GM12864 (cell line): ENCODE results near the gene MTUS2.

Experiments used
- DNase-seq: peaks from one replicate; pipeline ENCODE4 v3.0.0-alpha.2; 2011; ENCODE audit warnings: low read depth
- H3K4me3 ChIP-seq: 2 replicates; pipeline ENCODE4 v1.5.1; 2011; ENCODE audit warnings: mild to moderate bottlenecking, low read depth, low read length, control low read depth
- CTCF ChIP-seq: IDR thresholded peaks from 2 replicates; pipeline ENCODE4 v1.5.1; 2011; ENCODE audit warnings: low read depth, mild to moderate bottlenecking, moderate library complexity, low read length, control low read depth, inconsistent platforms; ENCODE audit errors: missing control alignments

MTUS2 gene

GRCh38 chr13:29540799-29541198 lies 720.7 kb downstream of the MTUS2 start:
- DNase-seq = no peak
- H3K4me3 ChIP-seq = no peak overlapping the region
- TF ChIP-seq CTCF = no peak

GRCh38 chr13:29541400-29541799 lies 721.3 kb downstream of the MTUS2 start:
- DNase-seq = no peak
- H3K4me3 ChIP-seq = no peak overlapping the region
- no peak for TF ChIP-seq CTCF

GRCh38 chr13:29542381-29542780 lies 722.2 kb downstream of the MTUS2 start:
- DNase-seq = no peak
- no peak overlapping the region for H3K4me3 ChIP-seq
- no peak for TF ChIP-seq CTCF

GRCh38 chr13:29543230-29544215 lies 723.4 kb downstream of the MTUS2 start:
- peak; percentile 60 for TF ChIP-seq CTCF
- peak; percentile 71 for DNase-seq
- no peak overlapping the region for H3K4me3 ChIP-seq

GRCh38 chr13:29545988-29546387 lies 725.8 kb downstream of the MTUS2 start:
- no peak overlapping the region for H3K4me3 ChIP-seq
- DNase-seq = no peak

GRCh38 chr13:29546662-29547061 lies 726.5 kb downstream of the MTUS2 start:
- DNase-seq = no peak
- TF ChIP-seq CTCF = no peak
- no peak overlapping the region for H3K4me3 ChIP-seq

More at GRCh38 chr13:29545988-29546387, 725.8 kb downstream of the MTUS2 start:
- TF ChIP-seq CTCF = no peak
